Cardiac muscle cell (in vitro differentiated cells and primary cell): Measurements from ENCODE around the gene UBE2K. TPM values are rescaled to one million over a fixed set of nuclear protein-coding genes. Genes with fewer than 3 reads are reported as not detected.

ENCODE experiments used
- DNase-seq, 2 donors: peaks; one replicate each; pipeline versions ENCODE4 v3.0.0 to v3.0.0-alpha.2; 2010 to 2017; ENCODE audit warnings: low read depth in 1 of 2, low spot score in 1 of 2
- H3K27ac ChIP-seq: fragments of 200-600 bp; sonication (generic); 2 replicates; pipeline ENCODE4 v1.5.1; 2016
- H3K27me3 ChIP-seq: fragments of 200-600 bp; sonication (generic); 2 replicates; pipeline ENCODE4 v1.6.0; 2016; ENCODE audit warnings: control low read depth
- H3K36me3 ChIP-seq: fragments of 200-600 bp; sonication (generic); 2 replicates; pipeline ENCODE4 v1.5.1; 2016; ENCODE audit warnings: control low read depth
- H3K4me1 ChIP-seq: fragments of 200-600 bp; sonication (generic); 2 replicates; pipeline ENCODE4 v1.8.1; 2017; ENCODE audit warnings: low read depth, mild to moderate bottlenecking, mixed run types
- H3K4me3 ChIP-seq: fragments of 200-600 bp; sonication (generic); 2 replicates; pipeline ENCODE4 v1.5.1; 2016; ENCODE audit warnings: mild to moderate bottlenecking
- H3K9me3 ChIP-seq: fragments of 200-600 bp; sonication (generic); 2 replicates; pipeline ENCODE4 v1.5.1; 2017; ENCODE audit warnings: low read depth, mild to moderate bottlenecking, control low read depth
- polyA plus RNA-seq: library from polyadenylated mRNA; unstranded; fragments of >200 nt; fragmentation: Nextera tagmentation; extraction: Ambion mirVana; gene quantifications from 2 replicates; pipeline ENCODE4 v1.2.1, GENCODE V29; 2016
- total RNA-seq: library from RNA; depleted of rRNA; stranded (reverse); fragments of >200 nt; gene quantifications from 2 replicates; pipeline ENCODE4 v1.2.3, GENCODE V29; 2016
- TF ChIP-seq, protein P1 (sequence below): IDR thresholded peaks from 2 replicates; pipeline ENCODE4 v1.5.1; 2012; ENCODE audit warnings: low read depth, mild to moderate bottlenecking, low read length

The UBE2K gene
- total and polyA plus RNA-seq, 2 experiments from 2014 or later = 52.0 to 52.5 TPM

DNA sequence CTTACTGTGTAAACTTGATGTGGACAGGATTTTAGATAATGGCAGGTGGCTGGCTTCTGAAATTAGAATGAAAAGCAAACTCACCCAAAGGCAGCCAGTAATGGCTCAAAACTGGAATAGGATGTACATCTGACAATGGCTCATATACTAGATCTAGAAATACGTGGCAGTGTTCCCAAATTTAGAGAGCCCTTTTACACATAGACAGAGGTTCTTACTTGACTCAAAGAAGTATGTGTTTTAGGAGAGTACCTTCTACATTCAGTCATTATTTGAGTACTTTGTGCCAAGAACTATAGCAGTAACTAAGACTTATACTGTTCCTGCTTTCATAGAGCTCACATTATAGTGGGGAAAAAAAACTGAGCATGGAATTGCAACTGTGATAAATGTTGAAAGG lies 48.0 kb downstream of the UBE2K start:
- no peaks in the 10 kb centered on the region for H3K27me3 ChIP-seq
- peak overlapping the region; percentile 18 for H3K27ac ChIP-seq
- TF ChIP-seq, protein P1, sequence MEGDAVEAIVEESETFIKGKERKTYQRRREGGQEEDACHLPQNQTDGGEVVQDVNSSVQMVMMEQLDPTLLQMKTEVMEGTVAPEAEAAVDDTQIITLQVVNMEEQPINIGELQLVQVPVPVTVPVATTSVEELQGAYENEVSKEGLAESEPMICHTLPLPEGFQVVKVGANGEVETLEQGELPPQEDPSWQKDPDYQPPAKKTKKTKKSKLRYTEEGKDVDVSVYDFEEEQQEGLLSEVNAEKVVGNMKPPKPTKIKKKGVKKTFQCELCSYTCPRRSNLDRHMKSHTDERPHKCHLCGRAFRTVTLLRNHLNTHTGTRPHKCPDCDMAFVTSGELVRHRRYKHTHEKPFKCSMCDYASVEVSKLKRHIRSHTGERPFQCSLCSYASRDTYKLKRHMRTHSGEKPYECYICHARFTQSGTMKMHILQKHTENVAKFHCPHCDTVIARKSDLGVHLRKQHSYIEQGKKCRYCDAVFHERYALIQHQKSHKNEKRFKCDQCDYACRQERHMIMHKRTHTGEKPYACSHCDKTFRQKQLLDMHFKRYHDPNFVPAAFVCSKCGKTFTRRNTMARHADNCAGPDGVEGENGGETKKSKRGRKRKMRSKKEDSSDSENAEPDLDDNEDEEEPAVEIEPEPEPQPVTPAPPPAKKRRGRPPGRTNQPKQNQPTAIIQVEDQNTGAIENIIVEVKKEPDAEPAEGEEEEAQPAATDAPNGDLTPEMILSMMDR = no peak
- H3K36me3 ChIP-seq = peaks cover 6% of the 10 kb centered on the region
- no peak for DNase-seq
- H3K4me1 ChIP-seq = no peaks in the 10 kb centered on the region
- no peaks in the 10 kb centered on the region for H3K9me3 ChIP-seq
- H3K4me3 ChIP-seq = no peak overlapping the region

DNA sequence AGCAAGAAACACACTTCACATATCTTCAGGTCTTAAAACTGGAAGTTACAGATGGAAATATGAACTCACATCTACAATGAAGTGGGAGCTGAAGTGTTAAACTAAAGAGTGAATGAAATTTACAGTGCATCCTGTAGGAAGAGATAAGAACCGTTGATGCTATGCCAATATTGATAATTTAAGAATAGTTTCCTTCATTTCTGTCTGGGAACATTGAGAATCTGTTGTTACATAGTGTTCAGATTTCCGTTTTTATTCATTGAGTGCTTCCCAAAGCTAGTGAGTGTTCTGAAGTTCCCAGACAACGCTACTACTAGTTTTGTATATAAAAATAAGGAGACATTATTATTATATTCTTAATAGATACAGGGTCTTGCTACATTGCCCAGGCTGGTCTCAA lies 52.3 kb downstream of the UBE2K start:
- Histone ChIP-seq H3K9me3 (no peaks in the 10 kb centered on the region), H3K4me3 (no peak overlapping the region), H3K27ac (no peak overlapping the region), H3K36me3 (peaks cover 10% of the 10 kb centered on the region), H3K4me1 (peaks cover 3% of the 10 kb centered on the region), H3K27me3 (no peaks in the 10 kb centered on the region)
- DNase-seq = peak in 1 of 2 donors; percentile 9
- TF ChIP-seq, protein P1 = no peak

DNA sequence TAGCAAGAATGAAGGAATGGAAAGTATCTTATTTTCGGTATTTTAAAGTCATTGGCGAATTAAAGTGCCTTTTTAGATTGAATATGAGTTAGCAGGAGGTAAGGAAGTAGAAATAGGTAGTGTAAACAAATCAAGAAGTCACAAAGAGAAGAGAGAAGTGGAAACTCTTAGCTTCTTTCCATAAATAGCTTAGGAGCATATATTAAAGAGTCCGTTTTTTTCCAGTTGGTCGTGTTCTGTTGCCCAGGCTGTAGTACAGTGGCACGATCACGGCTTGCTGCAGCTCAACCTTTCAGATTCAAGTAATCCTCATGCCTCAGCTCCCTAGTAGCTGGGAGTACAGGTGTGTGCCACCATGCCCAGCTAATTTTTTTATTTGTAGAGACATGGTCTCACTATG lies 56.4 kb downstream of the UBE2K start:
- Histone ChIP-seq H3K4me1 (peaks cover 3% of the 10 kb centered on the region), H3K9me3 (no peaks in the 10 kb centered on the region), H3K27me3 (no peaks in the 10 kb centered on the region), H3K27ac (no peak overlapping the region), H3K36me3 (peaks cover 27% of the 10 kb centered on the region), H3K4me3 (no peak overlapping the region)
- no peak for DNase-seq
- TF ChIP-seq, protein P1 = no peak

DNA sequence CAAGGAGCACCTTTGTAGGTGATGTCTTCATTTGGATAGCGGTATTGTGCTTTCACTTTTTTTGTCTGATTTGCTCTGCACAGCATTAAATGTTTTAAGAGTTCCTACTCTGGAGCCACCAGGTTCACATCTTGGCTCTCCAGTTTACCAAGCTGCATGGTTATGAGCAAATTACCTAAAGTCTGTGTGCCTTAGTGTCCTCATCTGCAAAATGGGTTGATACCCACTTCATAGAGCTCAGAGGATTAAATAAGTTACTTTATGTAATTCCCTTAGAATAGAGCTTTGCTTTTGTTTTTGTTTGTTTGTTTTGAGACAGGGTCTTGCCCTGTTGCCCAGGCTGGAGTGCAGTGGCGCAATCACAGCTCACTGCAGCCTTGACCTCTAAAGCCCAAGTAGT lies 58.2 kb downstream of the UBE2K start:
- H3K36me3 ChIP-seq = peaks cover 35% of the 10 kb centered on the region
- H3K4me3 ChIP-seq = no peak overlapping the region
- H3K27ac ChIP-seq = no peak overlapping the region
- H3K27me3 ChIP-seq = no peaks in the 10 kb centered on the region
- DNase-seq = no peak
- H3K4me1 ChIP-seq = peaks cover 3% of the 10 kb centered on the region
- H3K9me3 ChIP-seq = no peaks in the 10 kb centered on the region
- TF ChIP-seq, protein P1 = no peak

DNA sequence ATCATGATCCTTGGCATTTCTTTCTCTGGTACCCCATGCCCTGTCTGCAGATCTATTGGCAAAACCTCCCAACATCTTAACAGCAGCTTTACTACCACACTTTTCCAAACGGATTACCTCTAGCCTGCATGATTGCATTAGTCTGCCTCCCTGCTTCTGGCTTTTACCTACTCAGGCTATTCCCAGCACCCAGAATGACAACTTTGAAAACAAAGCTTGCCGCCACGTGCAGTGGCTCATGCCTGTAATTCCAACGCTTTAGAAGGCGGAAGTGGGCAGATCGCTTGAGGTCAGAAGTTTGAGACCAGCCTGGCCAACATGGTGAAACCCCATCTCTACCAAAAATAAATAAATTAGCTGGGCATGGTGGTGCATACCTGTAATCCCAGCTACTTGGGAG lies 60.2 kb downstream of the UBE2K start:
- Histone ChIP-seq H3K4me3 (no peak overlapping the region), H3K4me1 (peaks cover 3% of the 10 kb centered on the region), H3K9me3 (no peaks in the 10 kb centered on the region), H3K36me3 (peaks cover 39% of the 10 kb centered on the region), H3K27me3 (no peaks in the 10 kb centered on the region), H3K27ac (peak overlapping the region; percentile 34)
- TF ChIP-seq, protein P1 = no peak
- no peak for DNase-seq

DNA sequence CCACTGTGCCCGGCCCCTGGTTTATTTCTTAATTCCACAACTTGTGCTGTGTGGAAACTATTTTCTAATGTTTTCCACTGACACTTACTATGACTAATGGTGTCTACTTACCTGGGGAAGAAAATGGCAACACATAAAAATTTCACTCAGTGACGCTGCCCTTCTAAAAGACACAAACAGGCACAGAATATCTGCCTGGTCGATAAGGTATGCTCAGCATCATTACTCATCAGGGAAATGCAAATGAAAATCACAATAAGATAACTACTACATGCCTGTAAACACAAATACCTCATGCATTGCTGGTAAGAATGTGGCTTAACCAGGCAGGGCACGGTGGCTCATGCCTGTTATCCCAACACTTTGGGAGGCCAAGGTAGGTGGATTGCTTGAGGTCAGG lies 61.6 kb downstream of the UBE2K start:
- TF ChIP-seq, protein P1 = no peak
- Histone ChIP-seq H3K27ac (no peak overlapping the region), H3K4me1 (no peaks in the 10 kb centered on the region), H3K27me3 (no peaks in the 10 kb centered on the region), H3K36me3 (peaks cover 39% of the 10 kb centered on the region), H3K4me3 (no peak overlapping the region), H3K9me3 (no peaks in the 10 kb centered on the region)
- DNase-seq = no peak
